Gastrocnemius medialis (tissue), 4 donors: ENCODE results near the gene IQCE.

Experiments used
- POLR2A ChIP-seq, 2 donors: fragments of 450-650 bp; IDR thresholded peaks; one replicate each; pipeline ENCODE4 v1.6.1; 2017; ENCODE audit warnings: antibody characterized with exemption in 2 of 2, mild to moderate bottlenecking in 2 of 2, moderate library complexity in 2 of 2
- TF ChIP-seq, protein P1 (sequence below), 5 experiments: fragments of 450-650 bp in 3 of 5; fragments of 200-600 bp in 2 of 5; sonication (generic) in 2 of 5; IDR thresholded peaks in 4 of 5; conservative IDR thresholded peaks in 1 of 5; 1 replicate in 4 of 5; 2 replicates in 1 of 5; pipeline ENCODE4 v1.5.1; 2016 to 2019; ENCODE audit warnings: antibody characterized with exemption in 5 of 5, mild to moderate bottlenecking in 3 of 5, moderate library complexity in 3 of 5

GRCh38 chr7:2551418-2551817, 7.4 kb upstream of the IQCE start:
- TF ChIP-seq POLR2A (IDR thresholded peaks at IDR 0.05) = no peak
- TF ChIP-seq, protein P1, sequence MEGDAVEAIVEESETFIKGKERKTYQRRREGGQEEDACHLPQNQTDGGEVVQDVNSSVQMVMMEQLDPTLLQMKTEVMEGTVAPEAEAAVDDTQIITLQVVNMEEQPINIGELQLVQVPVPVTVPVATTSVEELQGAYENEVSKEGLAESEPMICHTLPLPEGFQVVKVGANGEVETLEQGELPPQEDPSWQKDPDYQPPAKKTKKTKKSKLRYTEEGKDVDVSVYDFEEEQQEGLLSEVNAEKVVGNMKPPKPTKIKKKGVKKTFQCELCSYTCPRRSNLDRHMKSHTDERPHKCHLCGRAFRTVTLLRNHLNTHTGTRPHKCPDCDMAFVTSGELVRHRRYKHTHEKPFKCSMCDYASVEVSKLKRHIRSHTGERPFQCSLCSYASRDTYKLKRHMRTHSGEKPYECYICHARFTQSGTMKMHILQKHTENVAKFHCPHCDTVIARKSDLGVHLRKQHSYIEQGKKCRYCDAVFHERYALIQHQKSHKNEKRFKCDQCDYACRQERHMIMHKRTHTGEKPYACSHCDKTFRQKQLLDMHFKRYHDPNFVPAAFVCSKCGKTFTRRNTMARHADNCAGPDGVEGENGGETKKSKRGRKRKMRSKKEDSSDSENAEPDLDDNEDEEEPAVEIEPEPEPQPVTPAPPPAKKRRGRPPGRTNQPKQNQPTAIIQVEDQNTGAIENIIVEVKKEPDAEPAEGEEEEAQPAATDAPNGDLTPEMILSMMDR (IDR thresholded peaks at IDR 0.05 in 4 of 5, conservative IDR thresholded peaks at IDR 0.05 in 1 of 5) = no peak
